GM23338 (cell line): ENCODE data around the gene PPP2R3B. TPM values are rescaled to one million over a fixed set of nuclear protein-coding genes. Genes with fewer than 3 reads are reported as not detected.

ENCODE experiments used
- ATAC-seq: fragments of 200-7000 bp; cut with Tn5 transposase; 3 replicates; pipeline ENCODE4 v1.9.1; 2020
- DNase-seq: peaks from one replicate; pipeline ENCODE4 v3.0.0-alpha.2; 2015; ENCODE audit warnings: low spot score
- H2AFZ ChIP-seq: fragments of 200-600 bp; sonication (generic); 2 replicates; pipeline ENCODE4 v1.8.0; 2016; ENCODE audit warnings: antibody characterized with exemption, mild to moderate bottlenecking, moderate library complexity
- H3F3A ChIP-seq: fragments of 200-600 bp; sonication (generic); replicated peaks from 2 replicates; pipeline ENCODE4 v1.8.0; 2017; ENCODE audit warnings: antibody characterized with exemption, mixed run types, low read depth
- H3K27ac ChIP-seq: fragments of 200-600 bp; sonication (generic); 2 replicates; pipeline ENCODE4 v1.6.1; 2016; ENCODE audit warnings: low read depth
- H3K27me3 ChIP-seq: fragments of 200-600 bp; sonication (generic); 2 replicates; pipeline ENCODE4 v1.8.0; 2016; ENCODE audit warnings: mild to moderate bottlenecking, mixed run types, moderate library complexity; ENCODE audit not compliant: insufficient read depth
- H3K36me3 ChIP-seq: fragments of 200-600 bp; sonication (generic); 2 replicates; pipeline ENCODE4 v1.8.0; 2016; ENCODE audit warnings: mild to moderate bottlenecking; ENCODE audit not compliant: insufficient read depth
- H3K4me1 ChIP-seq: fragments of 200-600 bp; sonication (generic); 2 replicates; pipeline ENCODE4 v1.8.0; 2016; ENCODE audit warnings: mild to moderate bottlenecking, moderate library complexity; ENCODE audit not compliant: insufficient read depth
- H3K4me2 ChIP-seq: fragments of 200-600 bp; sonication (generic); 2 replicates; pipeline ENCODE4 v1.7.1; 2017; ENCODE audit warnings: mixed run types
- H3K4me3 ChIP-seq: fragments of 200-600 bp; sonication (generic); 2 replicates; pipeline ENCODE4 v1.6.1; 2016; ENCODE audit warnings: mixed run types
- H3K79me2 ChIP-seq: fragments of 200-600 bp; sonication (generic); replicated peaks from 2 replicates; pipeline ENCODE4 v1.8.0; 2017; ENCODE audit warnings: mild to moderate bottlenecking; ENCODE audit not compliant: insufficient read depth
- H3K9me2 ChIP-seq: fragments of 200-600 bp; sonication (generic); 2 replicates; pipeline ENCODE4 v1.8.0; 2017; ENCODE audit not compliant: insufficient read depth
- H4K20me1 ChIP-seq: fragments of 200-600 bp; sonication (generic); replicated peaks from 2 replicates; pipeline ENCODE4 v1.8.0; 2017; ENCODE audit warnings: mild to moderate bottlenecking; ENCODE audit not compliant: insufficient read depth
- H3K27ac Mint-ChIP-seq: 2 replicates; pipeline ENCODE4 v1.8.0; 2020; ENCODE audit warnings: inconsistent platforms, mild to moderate bottlenecking, moderate library complexity, mixed read lengths
- H3K27me3 Mint-ChIP-seq: 3 replicates; pipeline ENCODE4 v1.8.0; 2022; ENCODE audit warnings: low read depth, mild to moderate bottlenecking, moderate library complexity, mixed read lengths, inconsistent platforms; ENCODE audit not compliant: insufficient read depth, poor library complexity
- H3K36me3 Mint-ChIP-seq: 3 replicates; pipeline ENCODE4 v1.8.0; 2021; ENCODE audit warnings: low read depth, mild to moderate bottlenecking, inconsistent platforms, moderate library complexity, mixed read lengths
- H3K4me1 Mint-ChIP-seq: 3 replicates; pipeline ENCODE4 v1.8.0; 2020; ENCODE audit warnings: mild to moderate bottlenecking, inconsistent platforms, mixed read lengths
- H3K4me3 Mint-ChIP-seq: 3 replicates; pipeline ENCODE4 v1.8.0; 2021; ENCODE audit warnings: moderate library complexity, mild to moderate bottlenecking, inconsistent platforms, mixed read lengths
- H3K9me3 Mint-ChIP-seq: 3 replicates; pipeline ENCODE4 v1.8.0; 2020; ENCODE audit warnings: moderate library complexity, mild to moderate bottlenecking, inconsistent platforms, mixed read lengths
- CREB1 ChIP-seq: fragments of 250-450 bp; sonication (Bioruptor Pico); IDR thresholded peaks from 2 replicates; pipeline ENCODE4 v1.5.0; 2020; ENCODE audit warnings: low read depth, mild to moderate bottlenecking, moderate library complexity
- EZH2 ChIP-seq: fragments of 200-600 bp; sonication (generic); IDR thresholded peaks from one replicate; pipeline ENCODE4 v1.8.0; 2017; ENCODE audit warnings: antibody characterized with exemption, mild to moderate bottlenecking, low read depth; ENCODE audit not compliant: unreplicated experiment
- JUNB ChIP-seq: IDR thresholded peaks from one replicate; pipeline ENCODE4 v1.6.1; 2016; ENCODE audit warnings: antibody characterized with exemption; ENCODE audit not compliant: unreplicated experiment
- NANOG ChIP-seq: IDR thresholded peaks from 2 replicates; pipeline ENCODE4 v1.6.1; 2016; ENCODE audit warnings: antibody characterized with exemption, borderline replicate concordance
- ZNF331 ChIP-seq: fragments of 250-450 bp; sonication (Bioruptor Pico); IDR thresholded peaks from 2 replicates; pipeline ENCODE4 v1.5.0; 2020; ENCODE audit warnings: low read depth, mild to moderate bottlenecking, moderate library complexity
- ZNF462 ChIP-seq: fragments of 250-450 bp; sonication (Bioruptor Pico); IDR thresholded peaks from 2 replicates; pipeline ENCODE4 v1.5.0; 2020; ENCODE audit warnings: mild to moderate bottlenecking, moderate library complexity
- polyA plus RNA-seq: library from polyadenylated mRNA; unstranded; fragments of >200 nt; fragmentation: Nextera tagmentation; extraction: Ambion mirVana; gene quantifications from 2 replicates; pipeline ENCODE4 v1.2.1, GENCODE V29; 2016
- total RNA-seq: library from RNA; depleted of rRNA; stranded (reverse); fragments of >200 nt; shearing (Covaris generic); gene quantifications from 2 replicates; pipeline ENCODE4 v1.2.3, GENCODE V29; 2014

Gene PPP2R3B
- total and polyA plus RNA-seq, 2 experiments from 2014 or later: 50.1 to 104 TPM

- TF ChIP-seq ZNF462: no peak
- no peak for TF ChIP-seq ZNF331 (CRISPR knock-in tag)
- TF ChIP-seq NANOG: no peak
Measured at GRCh38 chrX:316351-317325, 70.1 kb downstream of the PPP2R3B start (continued).

GRCh38 chrX:314781-315595 lies 71.7 kb downstream of the PPP2R3B start:
- Histone ChIP-seq H3K4me3 (no peak overlapping the region), H3K27ac (no peak overlapping the region), H3K9me2 (no peaks in the 10 kb centered on the region), H3K36me3 (peaks cover 6% of the 10 kb centered on the region; the same call in 1 of the 2 replicates), H3F3A (0 out of 2 replicates have a peak, but pooled peaks cover 4% of the 10 kb centered on the region), H3K4me1 (no peaks in the 10 kb centered on the region), H3K4me2 (no peak overlapping the region), H3K79me2 (peaks cover 6% of the 10 kb centered on the region; the same call in 1 of the 2 replicates), H3K27me3 (no peaks in the 10 kb centered on the region), H2AFZ (no peak overlapping the region), H4K20me1 (no peaks in the 10 kb centered on the region; the same call in 1 of the 2 replicates)
- no peaks in the 10 kb centered on the region; the same call in 2 of the 3 replicates for H3K4me1 Mint-ChIP-seq
- no peak overlapping the region for H3K4me3 Mint-ChIP-seq
- no peak for ATAC-seq
- peaks cover 9% of the 10 kb centered on the region; the same call in 2 of the 3 replicates for H3K9me3 Mint-ChIP-seq
- no peak overlapping the region for H3K27ac Mint-ChIP-seq
- H3K27me3 Mint-ChIP-seq: peaks cover 19% of the 10 kb centered on the region
- DNase-seq: no peak
- H3K36me3 Mint-ChIP-seq: peaks cover 37% of the 10 kb centered on the region
- no peak for TF ChIP-seq EZH2
- TF ChIP-seq CREB1 (CRISPR knock-in tag): no peak
- no peak for TF ChIP-seq JUNB
